Measurements from ENCODE around the gene SNRNP40.

- no peak for TF ChIP-seq EZH2 (IDR thresholded peaks at IDR 0.05; ENCODE audit: low read depth, unreplicated experiment)
- no peak for TF ChIP-seq CTCF (conservative IDR thresholded peaks at IDR 0.05; ENCODE audit: low read depth in 2 of 2)
- TF ChIP-seq EZH2phosphoT487 (IDR thresholded peaks at IDR 0.05; ENCODE audit: unreplicated experiment): no peak
- TF ChIP-seq POLR2AphosphoS5 (IDR thresholded peaks at IDR 0.05; ENCODE audit: low read depth): no peak
- TF ChIP-seq CREB1 (CRISPR knock-in tag; IDR thresholded peaks at IDR 0.05; ENCODE audit: low read depth): no peak
- TF ChIP-seq REST (IDR thresholded peaks at IDR 0.05; ENCODE audit: unreplicated experiment): no peak
- no peak for TF ChIP-seq JUNB (IDR thresholded peaks at IDR 0.05; ENCODE audit: unreplicated experiment)
- no peak for TF ChIP-seq STAT1 (IDR thresholded peaks at IDR 0.05; ENCODE audit: unreplicated experiment)
- TF ChIP-seq ETS1 (IDR thresholded peaks at IDR 0.05): no peak
- no peak for TF ChIP-seq ZNF331 (CRISPR knock-in tag; IDR thresholded peaks at IDR 0.05; ENCODE audit: low read depth)
- no peak for TF ChIP-seq ZNF462 (CRISPR knock-in tag; IDR thresholded peaks at IDR 0.05)
These were observed 24.2 kb downstream of the SNRNP40 start for GRCh38 chr1:31272369-31272768.
